Mucosa of stomach (tissue), 1 donor: ENCODE measurements around the gene SLC43A2.
A peak's percentile ranks its signal among the peaks of the same experiment; 100 is the strongest.

Source experiments
- H3K27me3 ChIP-seq: one replicate; pipeline ENCODE4 v1.7.0; 2013; ENCODE audit warnings: mild to moderate bottlenecking, low read length; ENCODE audit not compliant: control insufficient read depth, insufficient read depth
- H3K36me3 ChIP-seq: one replicate; pipeline ENCODE4 v1.7.0; 2013; ENCODE audit warnings: low read length; ENCODE audit not compliant: control insufficient read depth, insufficient read depth
- H3K4me1 ChIP-seq: one replicate; pipeline ENCODE4 v1.7.0; 2013; ENCODE audit warnings: mild to moderate bottlenecking, low read length; ENCODE audit not compliant: control insufficient read depth, insufficient read depth
- H3K4me3 ChIP-seq: one replicate; pipeline ENCODE4 v1.7.0; 2013; ENCODE audit warnings: low read length
- H3K9ac ChIP-seq: one replicate; pipeline ENCODE4 v1.7.0; 2013; ENCODE audit warnings: mild to moderate bottlenecking, low read length, moderate library complexity
- H3K9me3 ChIP-seq: one replicate; pipeline ENCODE4 v1.7.0; 2013; ENCODE audit warnings: mild to moderate bottlenecking, low read length, moderate library complexity; ENCODE audit not compliant: control insufficient read depth
- donor health status: Pancreatic carcinoma.

Gene SLC43A2

GRCh38 chr17:1607971-1608320, 20.7 kb downstream of the SLC43A2 start:
- Histone ChIP-seq H3K27me3 (no peaks in the 10 kb centered on the region), H3K4me1 (no peaks in the 10 kb centered on the region), H3K9ac (no peak overlapping the region), H3K4me3 (no peak overlapping the region), H3K9me3 (no peaks in the 10 kb centered on the region), H3K36me3 (no peaks in the 10 kb centered on the region)

- H3K4me1 ChIP-seq: no peaks in the 10 kb centered on the region
- H3K9ac ChIP-seq: peak overlapping the region; percentile 24
- no peaks in the 10 kb centered on the region for H3K9me3 ChIP-seq
- H3K27me3 ChIP-seq: no peaks in the 10 kb centered on the region
- no peak overlapping the region for H3K4me3 ChIP-seq
- H3K36me3 ChIP-seq: no peaks in the 10 kb centered on the region
These were observed 22.2 kb downstream of the SLC43A2 start for GRCh38 chr17:1606352-1606985.

- Histone ChIP-seq H3K27me3 (no peaks in the 10 kb centered on the region), H3K9ac (no peak overlapping the region), H3K9me3 (no peaks in the 10 kb centered on the region), H3K4me1 (no peaks in the 10 kb centered on the region), H3K36me3 (no peaks in the 10 kb centered on the region), H3K4me3 (no peak overlapping the region)
These were observed 22.8 kb downstream of the SLC43A2 start for GRCh38 chr17:1605681-1606351.

GRCh38 chr17:1604831-1605528, 23.7 kb downstream of the SLC43A2 start:
- no peak overlapping the region for H3K4me3 ChIP-seq
- no peaks in the 10 kb centered on the region for H3K9me3 ChIP-seq
- H3K9ac ChIP-seq: no peak overlapping the region
- H3K27me3 ChIP-seq: no peaks in the 10 kb centered on the region
- H3K36me3 ChIP-seq: no peaks in the 10 kb centered on the region
- no peaks in the 10 kb centered on the region for H3K4me1 ChIP-seq

- Histone ChIP-seq H3K9ac (no peak overlapping the region), H3K27me3 (no peaks in the 10 kb centered on the region), H3K36me3 (no peaks in the 10 kb centered on the region), H3K4me1 (peaks cover 15% of the 10 kb centered on the region), H3K4me3 (no peak overlapping the region), H3K9me3 (no peaks in the 10 kb centered on the region)
These were observed 27.1 kb downstream of the SLC43A2 start for GRCh38 chr17:1601571-1601970.

- H3K9me3 ChIP-seq: no peaks in the 10 kb centered on the region
- no peaks in the 10 kb centered on the region for H3K27me3 ChIP-seq
- peak overlapping the region; percentile 13 for H3K9ac ChIP-seq
- H3K36me3 ChIP-seq: no peaks in the 10 kb centered on the region
- H3K4me1 ChIP-seq: peaks cover 15% of the 10 kb centered on the region
- no peak overlapping the region for H3K4me3 ChIP-seq
These were observed 30.1 kb downstream of the SLC43A2 start for GRCh38 chr17:1598399-1599095.

GRCh38 chr17:1597861-1598342, 30.7 kb downstream of the SLC43A2 start:
- Histone ChIP-seq H3K4me1 (peaks cover 19% of the 10 kb centered on the region), H3K9me3 (no peaks in the 10 kb centered on the region), H3K9ac (no peak overlapping the region), H3K27me3 (no peaks in the 10 kb centered on the region), H3K4me3 (no peak overlapping the region), H3K36me3 (no peaks in the 10 kb centered on the region)

- H3K4me1 ChIP-seq: peaks cover 45% of the 10 kb centered on the region
- no peak overlapping the region for H3K9ac ChIP-seq
- no peaks in the 10 kb centered on the region for H3K36me3 ChIP-seq
- no peak overlapping the region for H3K4me3 ChIP-seq
- H3K9me3 ChIP-seq: no peaks in the 10 kb centered on the region
- H3K27me3 ChIP-seq: no peaks in the 10 kb centered on the region
These were observed 35.1 kb downstream of the SLC43A2 start for GRCh38 chr17:1593630-1593931.

- H3K9ac ChIP-seq: no peak overlapping the region
- no peaks in the 10 kb centered on the region for H3K36me3 ChIP-seq
- no peaks in the 10 kb centered on the region for H3K9me3 ChIP-seq
- H3K4me3 ChIP-seq: no peak overlapping the region
- peaks cover 40% of the 10 kb centered on the region for H3K4me1 ChIP-seq
- H3K27me3 ChIP-seq: no peaks in the 10 kb centered on the region
These were observed 35.6 kb downstream of the SLC43A2 start for GRCh38 chr17:1592751-1593629.

GRCh38 chr17:1591474-1592090, 37.1 kb downstream of the SLC43A2 start:
- Histone ChIP-seq H3K4me1 (peaks cover 33% of the 10 kb centered on the region), H3K4me3 (no peak overlapping the region), H3K9ac (no peak overlapping the region), H3K9me3 (no peaks in the 10 kb centered on the region), H3K27me3 (no peaks in the 10 kb centered on the region), H3K36me3 (no peaks in the 10 kb centered on the region)

GRCh38 chr17:1590747-1591473, 37.7 kb downstream of the SLC43A2 start:
- peaks cover 33% of the 10 kb centered on the region for H3K4me1 ChIP-seq
- H3K27me3 ChIP-seq: no peaks in the 10 kb centered on the region
- H3K9me3 ChIP-seq: no peaks in the 10 kb centered on the region
- no peak overlapping the region for H3K4me3 ChIP-seq
- H3K9ac ChIP-seq: no peak overlapping the region
- H3K36me3 ChIP-seq: no peaks in the 10 kb centered on the region
